OCI-LY1 (cell line): Measurements from ENCODE around the gene GABBR2.

ENCODE experiments used
- EZH2 ChIP-seq: fragments of 200-600 bp; sonication (generic), shearing (Covaris generic); IDR thresholded peaks from 2 replicates; pipeline ENCODE4 v1.8.0; 2017; ENCODE audit warnings: borderline replicate concordance, mixed run types, mild to moderate bottlenecking, antibody characterized with exemption, low read length, moderate library complexity, mixed read lengths
- TF ChIP-seq, protein P1 (sequence below): fragments of 200-600 bp; sonication (generic), shearing (Covaris generic); IDR thresholded peaks from 2 replicates; pipeline ENCODE4 v1.5.1; 2017; ENCODE audit warnings: mild to moderate bottlenecking, antibody characterized with exemption, low read length, moderate library complexity, mixed read lengths

DNA sequence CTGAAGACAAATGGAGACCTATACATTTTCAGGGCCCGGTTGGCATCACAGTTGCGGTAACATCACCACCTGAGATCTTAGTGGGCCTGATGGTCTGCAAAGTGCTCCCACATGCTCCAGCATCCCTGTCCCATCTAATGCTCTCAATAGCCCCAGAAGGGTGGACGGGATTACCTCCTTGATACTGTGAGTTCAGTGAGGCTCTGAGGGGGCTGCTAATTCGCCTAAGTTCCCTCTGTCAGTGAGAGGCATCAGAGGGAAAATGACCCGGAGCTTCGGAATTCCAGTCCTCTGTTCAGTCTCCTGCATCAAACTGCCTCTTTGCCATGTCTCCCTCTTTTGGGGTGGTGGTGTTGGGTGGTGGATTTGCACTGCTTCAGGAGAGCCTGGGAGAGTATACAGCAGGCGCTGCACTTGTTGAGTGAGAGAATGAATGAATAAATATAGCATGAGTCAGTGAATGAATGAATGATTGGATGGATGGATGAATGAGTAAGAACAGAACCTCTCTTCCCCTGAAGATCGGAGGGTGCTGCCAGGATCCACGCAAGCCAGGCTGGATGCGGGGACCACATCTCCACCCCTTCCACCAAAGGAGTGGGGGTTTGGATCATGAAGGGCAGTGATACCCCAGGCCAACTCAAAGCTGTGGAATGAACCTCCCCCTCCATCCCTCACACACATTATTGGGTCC is 141.0 kb downstream of the GABBR2 start:
- TF ChIP-seq, protein P1, sequence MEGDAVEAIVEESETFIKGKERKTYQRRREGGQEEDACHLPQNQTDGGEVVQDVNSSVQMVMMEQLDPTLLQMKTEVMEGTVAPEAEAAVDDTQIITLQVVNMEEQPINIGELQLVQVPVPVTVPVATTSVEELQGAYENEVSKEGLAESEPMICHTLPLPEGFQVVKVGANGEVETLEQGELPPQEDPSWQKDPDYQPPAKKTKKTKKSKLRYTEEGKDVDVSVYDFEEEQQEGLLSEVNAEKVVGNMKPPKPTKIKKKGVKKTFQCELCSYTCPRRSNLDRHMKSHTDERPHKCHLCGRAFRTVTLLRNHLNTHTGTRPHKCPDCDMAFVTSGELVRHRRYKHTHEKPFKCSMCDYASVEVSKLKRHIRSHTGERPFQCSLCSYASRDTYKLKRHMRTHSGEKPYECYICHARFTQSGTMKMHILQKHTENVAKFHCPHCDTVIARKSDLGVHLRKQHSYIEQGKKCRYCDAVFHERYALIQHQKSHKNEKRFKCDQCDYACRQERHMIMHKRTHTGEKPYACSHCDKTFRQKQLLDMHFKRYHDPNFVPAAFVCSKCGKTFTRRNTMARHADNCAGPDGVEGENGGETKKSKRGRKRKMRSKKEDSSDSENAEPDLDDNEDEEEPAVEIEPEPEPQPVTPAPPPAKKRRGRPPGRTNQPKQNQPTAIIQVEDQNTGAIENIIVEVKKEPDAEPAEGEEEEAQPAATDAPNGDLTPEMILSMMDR, result no peak
- TF ChIP-seq EZH2, result no peak
